ENCODE data around the gene GJC1.

DNA sequence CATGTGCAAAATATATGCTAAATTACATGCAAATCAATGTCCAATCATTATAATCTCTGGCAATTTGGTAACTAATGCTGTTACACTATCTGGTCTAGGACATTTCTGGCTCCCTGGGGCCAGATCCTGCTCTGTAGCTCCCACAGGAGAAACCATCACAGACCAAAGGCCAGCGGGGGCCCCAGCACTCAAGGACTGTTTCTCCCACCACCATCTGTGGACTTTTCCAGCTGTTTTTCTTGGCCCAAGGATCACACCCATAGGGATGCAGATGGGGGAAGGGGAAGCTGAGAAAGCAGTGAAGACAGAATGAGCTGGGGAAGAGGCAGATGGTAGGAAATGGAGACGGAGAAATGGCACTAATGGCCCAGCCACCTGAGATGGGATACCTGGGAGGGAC is 17.5 kb upstream of the GJC1 start, which contains the start of gene HIGD1B:
- TF ChIP-seq, protein P1, sequence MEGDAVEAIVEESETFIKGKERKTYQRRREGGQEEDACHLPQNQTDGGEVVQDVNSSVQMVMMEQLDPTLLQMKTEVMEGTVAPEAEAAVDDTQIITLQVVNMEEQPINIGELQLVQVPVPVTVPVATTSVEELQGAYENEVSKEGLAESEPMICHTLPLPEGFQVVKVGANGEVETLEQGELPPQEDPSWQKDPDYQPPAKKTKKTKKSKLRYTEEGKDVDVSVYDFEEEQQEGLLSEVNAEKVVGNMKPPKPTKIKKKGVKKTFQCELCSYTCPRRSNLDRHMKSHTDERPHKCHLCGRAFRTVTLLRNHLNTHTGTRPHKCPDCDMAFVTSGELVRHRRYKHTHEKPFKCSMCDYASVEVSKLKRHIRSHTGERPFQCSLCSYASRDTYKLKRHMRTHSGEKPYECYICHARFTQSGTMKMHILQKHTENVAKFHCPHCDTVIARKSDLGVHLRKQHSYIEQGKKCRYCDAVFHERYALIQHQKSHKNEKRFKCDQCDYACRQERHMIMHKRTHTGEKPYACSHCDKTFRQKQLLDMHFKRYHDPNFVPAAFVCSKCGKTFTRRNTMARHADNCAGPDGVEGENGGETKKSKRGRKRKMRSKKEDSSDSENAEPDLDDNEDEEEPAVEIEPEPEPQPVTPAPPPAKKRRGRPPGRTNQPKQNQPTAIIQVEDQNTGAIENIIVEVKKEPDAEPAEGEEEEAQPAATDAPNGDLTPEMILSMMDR (IDR thresholded peaks at IDR 0.05): no peak
- no peak for TF ChIP-seq EP300 (IDR thresholded peaks at IDR 0.05)

Measured in tibial nerve (tissue), 4 donors.